CD14-positive monocyte (primary cell): Measurements from ENCODE around the gene TARBP1. TPM values are rescaled to one million over a fixed set of nuclear protein-coding genes. Genes with fewer than 3 reads are reported as not detected.

ENCODE experiments used
- DNase-seq, 3 donors: peaks; one replicate each; pipeline ENCODE4 v3.0.0-alpha.2; 2011 to 2022
- H2AFZ ChIP-seq: 2 replicates; pipeline ENCODE4 v1.6.0; 2012; ENCODE audit warnings: mild to moderate bottlenecking, low read depth, low read length, inconsistent platforms; ENCODE audit not compliant: insufficient read depth, poor library complexity, severe bottlenecking
- H3K27ac ChIP-seq, 2 donors: 1 replicate in 1 of 2; 2 replicates in 1 of 2; pipeline ENCODE4 v1.5.1; 2012 to 2013; ENCODE audit warnings: low read length in 2 of 2, control low read depth in 1 of 2, inconsistent platforms in 1 of 2, low read depth in 1 of 2, mild to moderate bottlenecking in 1 of 2
- H3K27me3 ChIP-seq, 2 donors: one replicate each; pipeline versions ENCODE4 v1.6.0 to v1.6.1; 2011 to 2013; ENCODE audit warnings: low read length in 2 of 2; ENCODE audit not compliant: control insufficient read depth in 2 of 2, insufficient read depth in 2 of 2
- H3K36me3 ChIP-seq, 2 donors: replicated peaks in 1 of 2; 1 replicate in 1 of 2; 2 replicates in 1 of 2; pipeline versions ENCODE4 v1.5.1 to v1.6.1; 2012 to 2013; ENCODE audit warnings: low read length in 2 of 2, control low read depth in 1 of 2, inconsistent platforms in 1 of 2, mild to moderate bottlenecking in 1 of 2; ENCODE audit not compliant: insufficient read depth in 2 of 2, control insufficient read depth in 1 of 2
- H3K4me1 ChIP-seq, 2 donors: 1 replicate in 1 of 2; 2 replicates in 1 of 2; pipeline versions ENCODE4 v1.5.1 to v1.6.1; 2012 to 2013; ENCODE audit warnings: low read length in 2 of 2, control low read depth in 1 of 2, inconsistent platforms in 1 of 2, mild to moderate bottlenecking in 1 of 2, moderate library complexity in 1 of 2; ENCODE audit not compliant: insufficient read depth in 2 of 2, control insufficient read depth in 1 of 2
- H3K4me2 ChIP-seq: replicated peaks from 2 replicates; pipeline ENCODE3; 2012; ENCODE audit warnings: low read length, moderate library complexity, mild to moderate bottlenecking; ENCODE audit not compliant: poor library complexity, severe bottlenecking; ENCODE audit errors: extremely low read depth
- H3K4me3 ChIP-seq, 3 experiments: fragments of 200-600 bp in 1 of 3; sonication (generic) in 1 of 3; replicated peaks in 1 of 3; 1 replicate in 2 of 3; 2 replicates in 1 of 3; pipeline ENCODE4 v1.5.1; 2011 to 2013; ENCODE audit warnings: low read length in 3 of 3, mild to moderate bottlenecking in 3 of 3, control low read depth in 2 of 3, low read depth in 2 of 3, inconsistent platforms in 1 of 3, moderate library complexity in 1 of 3
- H3K79me2 ChIP-seq: 2 replicates; pipeline ENCODE4 v1.6.0; 2012; ENCODE audit warnings: mild to moderate bottlenecking, control low read depth, inconsistent platforms, low read length, moderate library complexity; ENCODE audit not compliant: insufficient read depth
- H3K9ac ChIP-seq: 2 replicates; pipeline ENCODE4 v1.6.0; 2017; ENCODE audit warnings: low read length, mild to moderate bottlenecking; ENCODE audit not compliant: insufficient read depth, poor library complexity, severe bottlenecking
- H3K9me3 ChIP-seq, 2 donors: replicated peaks in 1 of 2; 1 replicate in 1 of 2; 2 replicates in 1 of 2; pipeline versions ENCODE4 v1.5.1 to v1.6.1; 2012 to 2013; ENCODE audit warnings: low read length in 2 of 2, control low read depth in 1 of 2; ENCODE audit not compliant: control insufficient read depth in 1 of 2, insufficient read depth in 1 of 2
- H4K20me1 ChIP-seq: 2 replicates; pipeline ENCODE4 v1.6.0; 2012; ENCODE audit warnings: mild to moderate bottlenecking, low read length, control low read depth, moderate library complexity; ENCODE audit not compliant: insufficient read depth
- H3K27ac Mint-ChIP-seq, 7 donors: one replicate each; pipeline ENCODE4 v1.8.0; 2020; ENCODE audit warnings: mild to moderate bottlenecking in 7 of 7, mixed read lengths in 7 of 7, moderate library complexity in 6 of 7, inconsistent platforms in 2 of 7
- H3K27me3 Mint-ChIP-seq, 3 donors: one replicate each; pipeline ENCODE4 v1.8.0; 2021 to 2022; ENCODE audit warnings: low read depth in 3 of 3, mild to moderate bottlenecking in 3 of 3, mixed read lengths in 3 of 3, moderate library complexity in 3 of 3, inconsistent platforms in 1 of 3
- H3K36me3 Mint-ChIP-seq, 2 donors: one replicate each; pipeline ENCODE4 v1.8.0; 2020; ENCODE audit warnings: mixed read lengths in 2 of 2, inconsistent platforms in 1 of 2, mild to moderate bottlenecking in 1 of 2
- H3K4me1 Mint-ChIP-seq: one replicate; pipeline ENCODE4 v1.8.0; 2020; ENCODE audit warnings: mild to moderate bottlenecking, mixed read lengths
- H3K4me3 Mint-ChIP-seq, 2 donors: one replicate each; pipeline ENCODE4 v1.8.0; 2020; ENCODE audit warnings: mild to moderate bottlenecking in 2 of 2, mixed read lengths in 2 of 2, moderate library complexity in 1 of 2
- H3K9me3 Mint-ChIP-seq, 7 donors: one replicate each; pipeline ENCODE4 v1.8.0; 2020 to 2022; ENCODE audit warnings: mixed read lengths in 7 of 7, mild to moderate bottlenecking in 6 of 7, moderate library complexity in 6 of 7, inconsistent platforms in 2 of 7
- WGBS: methylation state at CpG from one replicate; pipeline ENCODE4 v1.1.5; 2013; ENCODE audit warnings: missing lambda C conversion rate; ENCODE audit not compliant: insufficient coverage; 5-methylcytosine and 5-hydroxymethylcytosine counted together
- intact Hi-C, 2 donors: fragments of 100-400 bp; cut with micrococcal nuclease; formaldehyde crosslinking; loops; one replicate each; pipeline versions ENCODE4 v1.15.0 to v1.15.1; 2023
- polyA plus RNA-seq, 3 donors: library from polyadenylated mRNA; depleted of rRNA in 1 of 3; unstranded in 2 of 3; stranded (reverse) in 1 of 3; fragments of 300-500 nt in 2 of 3; fragments of >200 nt in 1 of 3; fragmentation: Illumina TruSeq in 2 of 3; gene quantifications; 1 replicate in 2 of 3; 2 replicates in 1 of 3; pipeline ENCODE4 v1.2.3, GENCODE V29; 2012 to 2021
- TF ChIP-seq, protein P1 (sequence below): fragments of 200-600 bp; IDR thresholded peaks from one replicate; pipeline ENCODE4 v1.8.0; 2022; ENCODE audit warnings: antibody characterized with exemption, mild to moderate bottlenecking

TARBP1 gene
- polyA plus RNA-seq, 3 donors, result 1.4 to 30.9 (median 3.2) TPM

DNA sequence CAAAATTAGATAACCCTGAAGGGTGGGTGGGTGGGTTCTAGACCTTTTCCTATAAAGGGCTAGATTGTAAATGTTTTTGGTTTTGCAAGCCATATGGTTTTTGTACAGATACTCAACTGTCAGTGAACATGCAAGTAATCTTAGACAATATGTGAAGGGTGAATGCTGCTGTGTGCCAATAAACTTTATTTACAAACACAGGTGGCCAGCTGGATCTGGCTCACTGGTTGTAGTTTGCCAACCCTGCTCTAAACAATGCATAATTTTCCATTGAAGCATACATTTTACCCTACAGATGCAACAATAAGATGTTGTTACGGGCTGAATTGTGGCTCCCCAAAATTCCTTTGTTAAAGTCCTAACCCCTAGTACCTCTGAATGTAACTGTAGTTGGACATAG lies 18.6 kb upstream of the TARBP1 start:
- H3K27ac Mint-ChIP-seq, result no peak overlapping the region
- TF ChIP-seq, protein P1, sequence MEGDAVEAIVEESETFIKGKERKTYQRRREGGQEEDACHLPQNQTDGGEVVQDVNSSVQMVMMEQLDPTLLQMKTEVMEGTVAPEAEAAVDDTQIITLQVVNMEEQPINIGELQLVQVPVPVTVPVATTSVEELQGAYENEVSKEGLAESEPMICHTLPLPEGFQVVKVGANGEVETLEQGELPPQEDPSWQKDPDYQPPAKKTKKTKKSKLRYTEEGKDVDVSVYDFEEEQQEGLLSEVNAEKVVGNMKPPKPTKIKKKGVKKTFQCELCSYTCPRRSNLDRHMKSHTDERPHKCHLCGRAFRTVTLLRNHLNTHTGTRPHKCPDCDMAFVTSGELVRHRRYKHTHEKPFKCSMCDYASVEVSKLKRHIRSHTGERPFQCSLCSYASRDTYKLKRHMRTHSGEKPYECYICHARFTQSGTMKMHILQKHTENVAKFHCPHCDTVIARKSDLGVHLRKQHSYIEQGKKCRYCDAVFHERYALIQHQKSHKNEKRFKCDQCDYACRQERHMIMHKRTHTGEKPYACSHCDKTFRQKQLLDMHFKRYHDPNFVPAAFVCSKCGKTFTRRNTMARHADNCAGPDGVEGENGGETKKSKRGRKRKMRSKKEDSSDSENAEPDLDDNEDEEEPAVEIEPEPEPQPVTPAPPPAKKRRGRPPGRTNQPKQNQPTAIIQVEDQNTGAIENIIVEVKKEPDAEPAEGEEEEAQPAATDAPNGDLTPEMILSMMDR, result no peak
- intact Hi-C loops, result loop anchor here (5.0 to 10.0 kb wide), 5 partner anchors 35 to 595 kb away; no protein-coding TSS in a partner anchor
- H3K36me3 Mint-ChIP-seq, result no peaks in the 10 kb centered on the region
- no peaks in the 10 kb centered on the region for H3K9me3 ChIP-seq
- no peak overlapping the region for H3K27ac ChIP-seq
- no peak overlapping the region for H3K9ac ChIP-seq
- H3K4me3 Mint-ChIP-seq, result no peak overlapping the region
- peaks cover 27 to 31% of the 10 kb centered on the region in 2 donors for H3K4me1 ChIP-seq
- H3K27me3 Mint-ChIP-seq, result peaks cover 1 to 3% (median 2%) of the 10 kb centered on the region in 3 donors
- H3K79me2 ChIP-seq, result no peaks in the 10 kb centered on the region
- WGBS, result no CpG with 5 or more reads among the region's 1 CpG
- H3K4me3 ChIP-seq, result no peak overlapping the region
- H3K4me1 Mint-ChIP-seq, result peaks cover 44% of the 10 kb centered on the region
- H3K27me3 ChIP-seq, result no peaks in the 10 kb centered on the region
- H3K36me3 ChIP-seq, result no peaks in the 10 kb centered on the region
- H2AFZ ChIP-seq, result no peak overlapping the region
- no peaks in the 10 kb centered on the region for H4K20me1 ChIP-seq
- no peak for DNase-seq
- H3K9me3 Mint-ChIP-seq, result no peaks in the 10 kb centered on the region
- no peak overlapping the region for H3K4me2 ChIP-seq

DNA sequence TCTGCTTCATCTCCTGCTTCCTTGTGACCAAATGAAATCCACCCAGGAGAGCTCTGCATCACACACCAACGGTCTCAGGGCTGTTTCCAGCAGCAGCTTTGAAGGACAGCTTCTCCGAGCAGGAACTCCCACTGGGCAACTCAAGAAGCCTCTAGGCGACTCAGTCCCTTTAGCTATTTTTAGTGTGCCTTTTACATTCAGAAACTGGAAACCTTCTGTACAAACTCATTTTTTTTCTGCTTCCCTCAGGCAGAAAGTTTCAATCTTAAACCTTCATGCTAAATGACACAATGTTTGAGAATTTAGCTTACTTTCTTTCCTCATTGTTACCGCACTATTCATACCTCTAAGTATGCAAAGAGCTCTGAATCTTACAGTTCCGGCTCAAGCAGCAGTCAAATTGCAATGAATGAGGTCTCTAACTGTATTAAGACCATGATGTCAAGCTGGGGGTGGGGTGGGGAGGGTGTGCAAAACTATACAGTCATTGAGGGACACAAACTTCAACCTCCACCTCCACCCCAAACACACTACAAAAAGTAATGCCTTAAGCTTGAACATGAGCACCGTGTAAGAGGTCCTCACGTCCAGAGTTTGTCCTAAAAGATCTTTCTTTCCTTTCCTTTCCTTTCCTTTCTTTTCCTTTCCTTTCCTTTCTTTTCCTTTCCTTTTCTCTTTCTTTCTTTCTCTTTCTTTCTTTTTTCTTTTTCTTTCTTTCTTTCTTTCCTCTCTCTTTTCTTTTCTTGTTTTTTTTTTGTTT lies 16.4 kb upstream of the TARBP1 start:
- Histone ChIP-seq H2AFZ (peak overlapping the region; percentile 55), H3K4me1 (peaks cover 25 to 34% of the 10 kb centered on the region in 2 donors), H3K9ac (no peak overlapping the region), H3K27ac (no peak overlapping the region), H3K9me3 (no peaks in the 10 kb centered on the region), H3K36me3 (no peaks in the 10 kb centered on the region), H3K27me3 (no peaks in the 10 kb centered on the region), H3K4me2 (no peak overlapping the region), H3K4me3 (no peak overlapping the region), H4K20me1 (no peaks in the 10 kb centered on the region), H3K79me2 (no peaks in the 10 kb centered on the region)
- Mint-ChIP-seq H3K27me3 (peaks cover 1 to 3% (median 2%) of the 10 kb centered on the region in 3 donors), H3K9me3 (no peaks in the 10 kb centered on the region), H3K4me1 (peaks cover 42% of the 10 kb centered on the region), H3K27ac (peak overlapping the region in 2 of 7 donors; percentile 18 to 78), H3K36me3 (no peaks in the 10 kb centered on the region), H3K4me3 (peak overlapping the region in 1 of 2 donors; percentile 20)
- WGBS, result 57% methylated on average over 5 of the region's 7 CpGs
- TF ChIP-seq, protein P1, result no peak
- DNase-seq, result no peak
- intact Hi-C loops, result loop anchor here (5.0 to 10.0 kb wide), 5 partner anchors 37 to 597 kb away; no protein-coding TSS in a partner anchor
